ENCODE measurements around the gene CELA3A.
"Not testable (repeated sequence)": the region's sequence is repeated elsewhere in the genome, so short reads cannot be mapped to it uniquely, and the experiment has no call there.

CELA3A gene, protein sequence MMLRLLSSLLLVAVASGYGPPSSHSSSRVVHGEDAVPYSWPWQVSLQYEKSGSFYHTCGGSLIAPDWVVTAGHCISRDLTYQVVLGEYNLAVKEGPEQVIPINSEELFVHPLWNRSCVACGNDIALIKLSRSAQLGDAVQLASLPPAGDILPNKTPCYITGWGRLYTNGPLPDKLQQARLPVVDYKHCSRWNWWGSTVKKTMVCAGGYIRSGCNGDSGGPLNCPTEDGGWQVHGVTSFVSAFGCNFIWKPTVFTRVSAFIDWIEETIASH

DNA sequence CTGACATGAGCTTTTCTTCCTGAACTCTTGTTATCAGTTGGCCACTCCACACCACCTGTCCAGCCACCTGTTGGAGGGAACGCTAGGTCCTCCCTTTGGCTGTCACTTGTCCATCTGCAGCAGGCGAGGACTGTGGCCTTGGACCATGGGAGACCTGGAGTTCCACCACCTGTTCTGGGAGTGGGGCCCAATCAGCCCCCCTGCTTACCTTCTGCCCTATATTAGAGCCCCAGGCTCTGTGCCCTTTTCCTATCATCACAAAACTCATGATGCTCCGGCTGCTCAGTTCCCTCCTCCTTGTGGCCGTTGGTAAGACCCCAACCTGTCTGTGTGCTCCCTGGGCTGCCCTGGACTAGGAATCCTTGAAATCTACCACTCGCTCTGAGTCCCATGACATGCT lies at the start of gene CELA3A:
CELA3A (plus strand) TSS at position 249 of the 400 bp plus-strand sequence; CDS start at position 267, 18 bp downstream.
- Mint-ChIP-seq H3K9me3 (no peaks in the 10 kb centered on the region), H3K4me3 (no peak within 1 kb of the TSS), H3K4me1 (no peaks in the 10 kb centered on the region), H3K27me3 (no peaks in the 10 kb centered on the region), H3K27ac (no peak within 1 kb of the TSS), H3K36me3 (ENCODE audit: low read depth) (no peaks in the 10 kb centered on the region)
- ATAC-seq (no peak), DNase-seq (no peak)

DNA sequence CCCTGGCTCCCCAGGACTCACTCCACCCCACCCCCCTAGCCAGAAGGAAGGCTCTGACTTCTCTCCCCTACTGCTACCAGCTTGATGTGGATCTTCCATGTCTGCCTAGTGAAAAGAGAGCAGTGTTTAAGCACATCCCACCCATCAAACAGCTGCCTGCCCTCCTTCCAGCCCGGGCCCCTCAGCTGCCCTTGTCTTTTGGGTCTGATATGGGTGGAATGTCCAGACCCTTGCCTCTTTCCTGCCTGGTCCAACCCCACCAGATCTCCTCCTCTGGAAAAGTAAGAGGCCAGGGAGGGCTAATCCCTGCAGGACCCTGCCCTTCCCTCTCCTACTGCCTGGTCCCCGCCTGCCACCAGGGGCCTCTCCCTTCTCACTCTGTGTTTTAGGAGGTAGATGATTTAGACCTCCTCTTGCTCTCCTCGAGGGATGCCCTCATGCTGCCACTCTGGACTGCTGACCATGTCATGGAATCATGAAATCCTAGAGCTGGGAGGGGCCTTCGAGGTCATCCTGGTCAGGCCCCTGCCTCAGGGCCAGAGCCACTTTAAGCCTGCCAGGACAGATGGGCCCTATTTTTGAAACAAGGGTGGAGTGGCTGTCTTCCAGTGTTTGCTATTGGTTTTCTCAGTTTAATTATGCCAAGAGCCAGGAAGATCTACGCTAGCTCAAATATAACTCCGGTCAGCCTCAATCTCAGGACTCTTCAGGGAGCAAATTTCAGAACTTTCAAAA lies 48.5 kb upstream of the CELA3A start:
- H3K4me1 Mint-ChIP-seq: peaks cover 23% of the 10 kb centered on the region
- no peaks in the 10 kb centered on the region for H3K27me3 Mint-ChIP-seq
- no peaks in the 10 kb centered on the region for H3K9me3 Mint-ChIP-seq
- DNase-seq (no peak), ATAC-seq (no peak)
- no peak overlapping the region for H3K4me3 Mint-ChIP-seq
- H3K27ac Mint-ChIP-seq: no peak overlapping the region
- no peaks in the 10 kb centered on the region for H3K36me3 Mint-ChIP-seq (ENCODE audit: low read depth)

- ATAC-seq (no peak), DNase-seq (no peak)
- H3K36me3 Mint-ChIP-seq (ENCODE audit: low read depth): no peaks in the 10 kb centered on the region
Measured at GRCh38 chr1:21955058-21955457, 46.4 kb upstream of the CELA3A start.

DNA sequence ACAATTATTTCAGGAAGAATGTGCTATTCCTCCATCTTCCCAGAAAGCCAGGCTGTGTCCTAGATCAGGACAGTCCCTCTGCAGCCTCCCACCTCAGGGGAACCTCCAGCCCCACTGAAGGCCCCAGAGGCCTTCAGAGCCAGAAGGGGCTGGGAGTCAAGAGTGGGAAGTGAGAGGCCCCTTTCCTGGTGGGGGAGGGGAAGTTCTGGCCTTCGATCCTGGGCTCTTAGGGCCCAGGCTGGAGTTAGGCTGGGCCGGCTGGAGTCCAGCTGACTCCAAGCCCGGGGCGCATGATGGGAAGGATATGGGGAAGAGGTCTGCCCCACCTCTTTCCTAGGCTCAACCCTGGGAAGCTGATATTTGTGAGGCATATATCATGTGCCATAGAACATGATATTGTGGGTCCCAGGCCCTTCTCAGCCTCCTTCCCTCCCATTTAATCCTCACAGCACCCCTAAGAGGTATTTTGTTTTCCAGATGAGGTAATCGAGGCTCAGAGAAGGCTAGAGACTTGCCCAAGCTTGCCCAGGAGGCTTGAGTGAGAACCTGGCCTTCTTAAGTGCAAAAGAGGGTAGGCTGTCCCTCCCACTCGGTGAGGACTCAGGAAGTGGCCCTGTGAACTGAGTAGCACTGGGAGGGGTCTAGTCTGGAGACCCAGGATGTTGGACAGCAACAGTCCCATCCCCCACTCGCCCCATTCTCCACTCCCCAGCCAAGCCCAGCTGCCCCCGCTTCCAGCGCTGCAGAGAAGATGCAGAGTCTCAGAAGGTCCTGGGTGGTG lies 45.8 kb upstream of the CELA3A start:
- H3K27ac Mint-ChIP-seq: no peak overlapping the region
- H3K4me1 Mint-ChIP-seq: peaks cover 28% of the 10 kb centered on the region
- ATAC-seq (no peak), DNase-seq (no peak)
- no peaks in the 10 kb centered on the region for H3K27me3 Mint-ChIP-seq
- no peaks in the 10 kb centered on the region for H3K36me3 Mint-ChIP-seq (ENCODE audit: low read depth)
- H3K4me3 Mint-ChIP-seq: no peak overlapping the region
- no peaks in the 10 kb centered on the region for H3K9me3 Mint-ChIP-seq

More at GRCh38 chr1:21955058-21955457, 46.4 kb upstream of the CELA3A start:
- no peak overlapping the region for H3K27ac Mint-ChIP-seq
- H3K4me3 Mint-ChIP-seq: no peak overlapping the region
- no peaks in the 10 kb centered on the region for H3K9me3 Mint-ChIP-seq
- H3K27me3 Mint-ChIP-seq: no peaks in the 10 kb centered on the region
- peaks cover 28% of the 10 kb centered on the region for H3K4me1 Mint-ChIP-seq

DNA sequence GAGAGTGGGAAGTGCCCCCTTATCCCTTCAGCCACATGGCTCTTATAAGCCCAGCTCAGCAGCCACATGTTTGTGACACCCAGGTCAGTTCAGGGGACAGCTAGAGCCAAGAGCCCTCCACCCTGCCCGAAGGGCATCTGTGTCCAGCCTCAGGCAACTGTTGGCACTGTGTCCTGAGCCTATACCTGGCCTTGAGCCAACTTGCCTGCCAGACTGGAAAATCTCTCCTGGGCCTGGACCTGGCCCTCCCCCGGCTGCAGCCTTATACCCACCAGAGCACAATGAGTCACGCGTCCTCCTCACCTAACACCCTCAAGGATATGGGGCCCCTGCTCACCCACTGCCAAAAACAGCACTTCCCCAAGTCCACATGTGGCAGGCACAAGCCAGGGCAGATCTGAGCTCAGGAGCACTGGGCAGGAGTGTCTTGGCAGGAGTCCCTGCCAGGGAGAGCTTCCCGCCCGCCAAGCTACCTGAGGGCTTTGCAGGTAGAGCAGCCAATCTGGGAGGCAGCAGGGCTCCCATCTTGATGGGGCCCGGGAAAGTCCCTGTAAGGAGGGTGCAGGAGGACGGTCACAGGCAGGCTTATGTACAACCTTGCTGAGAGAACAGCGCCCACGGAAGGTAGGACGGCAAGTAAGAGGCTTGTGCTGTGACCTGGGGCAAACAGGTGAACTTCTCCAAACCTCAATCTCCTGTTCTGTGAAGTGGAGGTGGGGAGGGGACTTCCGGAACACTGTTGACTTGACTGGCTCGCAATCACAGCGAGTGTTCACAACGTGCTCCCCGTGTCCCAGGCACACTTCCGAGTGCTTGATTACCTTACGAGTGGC lies 44.5 kb upstream of the CELA3A start:
- Mint-ChIP-seq H3K9me3 (no peaks in the 10 kb centered on the region), H3K4me3 (peak overlapping the region; percentile 52), H3K4me1 (peaks cover 28% of the 10 kb centered on the region), H3K27ac (peak overlapping the region; percentile 91), H3K27me3 (no peaks in the 10 kb centered on the region), H3K36me3 (ENCODE audit: low read depth) (no peaks in the 10 kb centered on the region)
- ATAC-seq: peak; percentile 91
- peak; percentile 49 for DNase-seq

DNA sequence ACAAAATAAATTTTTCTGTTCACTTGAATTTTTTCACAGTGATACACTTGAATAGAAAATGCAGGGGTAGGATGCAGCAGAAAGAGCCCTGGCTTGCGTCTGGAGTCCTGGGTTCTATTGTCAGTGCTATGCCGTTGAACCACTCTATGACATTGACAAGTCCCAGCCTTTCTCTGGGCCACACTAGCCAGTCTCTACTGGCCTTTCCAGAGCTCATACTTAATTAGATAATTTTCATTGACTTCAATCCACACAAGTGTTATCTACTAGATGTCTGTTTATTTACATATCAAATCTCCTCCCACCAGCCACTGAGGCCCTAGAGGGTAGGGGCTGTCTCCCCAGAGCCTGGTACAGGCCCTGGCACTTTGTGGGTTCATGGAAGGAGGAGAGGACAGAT lies 40.1 kb upstream of the CELA3A start:
- H3K4me1 Mint-ChIP-seq: peaks cover 26% of the 10 kb centered on the region
- no peak for DNase-seq
- no peak overlapping the region for H3K27ac Mint-ChIP-seq
- no peaks in the 10 kb centered on the region for H3K9me3 Mint-ChIP-seq
- H3K27me3 Mint-ChIP-seq: no peaks in the 10 kb centered on the region
- H3K36me3 Mint-ChIP-seq (ENCODE audit: low read depth): no peaks in the 10 kb centered on the region
- no peak for ATAC-seq
- H3K4me3 Mint-ChIP-seq: no peak overlapping the region

- DNase-seq: no peak
- Mint-ChIP-seq H3K9me3 (no peaks in the 10 kb centered on the region), H3K27me3 (no peaks in the 10 kb centered on the region), H3K27ac (no peak overlapping the region), H3K4me1 (peaks cover 21% of the 10 kb centered on the region), H3K36me3 (ENCODE audit: low read depth) (no peaks in the 10 kb centered on the region), H3K4me3 (no peak overlapping the region)
- ATAC-seq: no peak
Measured at GRCh38 chr1:21961799-21962198, 39.7 kb upstream of the CELA3A start.

GRCh38 chr1:21963477-21964217 lies 37.8 kb upstream of the CELA3A start:
- Mint-ChIP-seq H3K4me3 (no peak overlapping the region), H3K27me3 (no peaks in the 10 kb centered on the region), H3K4me1 (peaks cover 3% of the 10 kb centered on the region), H3K9me3 (no peaks in the 10 kb centered on the region), H3K27ac (no peak overlapping the region), H3K36me3 (ENCODE audit: low read depth) (no peaks in the 10 kb centered on the region)
- ATAC-seq: peak; percentile 82
- DNase-seq: peak; percentile 85

- Mint-ChIP-seq H3K4me1 (peaks cover 3% of the 10 kb centered on the region), H3K27ac (no peak overlapping the region), H3K9me3 (no peaks in the 10 kb centered on the region), H3K36me3 (ENCODE audit: low read depth) (no peaks in the 10 kb centered on the region), H3K27me3 (no peaks in the 10 kb centered on the region), H3K4me3 (no peak overlapping the region)
- no peak for ATAC-seq
- no peak for DNase-seq
Measured at GRCh38 chr1:21966247-21967000, 35.0 kb upstream of the CELA3A start.

- H3K36me3 Mint-ChIP-seq (ENCODE audit: low read depth); H3K27me3 Mint-ChIP-seq; H3K4me1 Mint-ChIP-seq; ATAC-seq; H3K4me3 Mint-ChIP-seq; DNase-seq; H3K27ac Mint-ChIP-seq; H3K9me3 Mint-ChIP-seq: not testable (repeated sequence)
Measured at GRCh38 chr1:21967216-21967615, 34.2 kb upstream of the CELA3A start.

DNA sequence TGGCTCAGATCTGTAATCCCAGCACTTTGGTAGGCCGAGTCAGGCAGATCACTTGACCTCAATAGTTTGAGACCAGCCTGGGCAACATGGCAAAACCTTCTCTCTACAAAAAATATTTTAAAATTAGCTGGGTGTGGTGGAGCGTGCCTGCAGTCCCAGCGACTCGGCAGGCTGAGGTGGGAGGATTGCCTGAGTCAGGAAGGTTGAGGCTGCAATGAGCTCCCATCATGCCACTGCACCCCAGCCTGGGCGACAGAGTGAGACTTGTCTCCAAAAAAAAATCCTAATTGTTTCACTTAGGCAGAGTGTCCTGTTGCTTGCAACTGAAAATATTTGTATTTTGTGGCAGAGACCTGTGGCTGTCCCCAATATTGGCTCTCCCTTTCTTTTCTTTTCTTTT lies 32.4 kb upstream of the CELA3A start:
- H3K4me1 Mint-ChIP-seq; DNase-seq; H3K27me3 Mint-ChIP-seq; H3K9me3 Mint-ChIP-seq; ATAC-seq; H3K36me3 Mint-ChIP-seq (ENCODE audit: low read depth); H3K4me3 Mint-ChIP-seq; H3K27ac Mint-ChIP-seq: not testable (repeated sequence)

GRCh38 chr1:21970523-21970922 lies 30.9 kb upstream of the CELA3A start:
- H3K9me3 Mint-ChIP-seq; H3K4me3 Mint-ChIP-seq; H3K36me3 Mint-ChIP-seq (ENCODE audit: low read depth); H3K4me1 Mint-ChIP-seq; ATAC-seq; DNase-seq; H3K27me3 Mint-ChIP-seq; H3K27ac Mint-ChIP-seq: not testable (repeated sequence)

DNA sequence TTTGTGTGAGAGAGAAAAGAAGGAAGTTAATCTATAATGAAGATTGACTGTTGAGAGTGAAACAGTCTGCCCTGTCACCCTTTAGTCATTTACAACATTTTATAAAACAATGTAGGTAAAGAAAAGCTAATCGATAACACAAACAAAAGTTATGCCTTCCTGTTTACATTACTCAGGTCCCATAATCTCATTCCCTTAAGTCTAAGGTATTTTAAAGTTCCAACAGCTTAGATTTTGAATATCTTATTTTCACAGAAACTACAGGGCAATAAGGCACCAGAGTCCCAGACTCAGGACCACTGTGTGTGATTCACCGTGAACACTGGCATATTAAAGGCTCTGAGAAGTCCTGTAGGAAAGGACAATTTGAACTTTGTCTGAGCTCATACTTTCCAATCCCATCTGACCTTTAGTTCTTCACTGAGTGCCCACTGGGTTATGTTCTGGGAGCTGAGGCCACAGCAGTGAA lies 28.4 kb upstream of the CELA3A start:
- H3K4me3 Mint-ChIP-seq: not testable (repeated sequence)

More for the DNA sequence above, 28.4 kb upstream of the CELA3A start:
- H3K9me3 Mint-ChIP-seq; H3K4me1 Mint-ChIP-seq; DNase-seq; H3K36me3 Mint-ChIP-seq (ENCODE audit: low read depth); H3K27ac Mint-ChIP-seq; H3K27me3 Mint-ChIP-seq; ATAC-seq: not testable (repeated sequence)
